GM21723 (cell line): Measurements from ENCODE around the gene LAMTOR4.
"Not testable (repeated sequence)": the region's sequence is repeated elsewhere in the genome, so short reads cannot be mapped to it uniquely, and the experiment has no call there.

ENCODE experiments used
- ATAC-seq: cut with Tn5 transposase; IDR thresholded peaks from one replicate; pipeline ENCODE4 v1.9.1; 2021; ENCODE audit warnings: mild to moderate bottlenecking, moderate library complexity; ENCODE audit not compliant: unreplicated experiment

The LAMTOR4 gene

GRCh38 chr7:100192969-100193368, 44.3 kb downstream of the LAMTOR4 start:
- no peak for ATAC-seq

GRCh38 chr7:100195222-100195621, 46.5 kb downstream of the LAMTOR4 start:
- no peak for ATAC-seq

- ATAC-seq, result not testable (repeated sequence)
These were observed 47.2 kb downstream of the LAMTOR4 start for GRCh38 chr7:100195901-100196322.

GRCh38 chr7:100198266-100198665, 49.5 kb downstream of the LAMTOR4 start:
- no peak for ATAC-seq

DNA sequence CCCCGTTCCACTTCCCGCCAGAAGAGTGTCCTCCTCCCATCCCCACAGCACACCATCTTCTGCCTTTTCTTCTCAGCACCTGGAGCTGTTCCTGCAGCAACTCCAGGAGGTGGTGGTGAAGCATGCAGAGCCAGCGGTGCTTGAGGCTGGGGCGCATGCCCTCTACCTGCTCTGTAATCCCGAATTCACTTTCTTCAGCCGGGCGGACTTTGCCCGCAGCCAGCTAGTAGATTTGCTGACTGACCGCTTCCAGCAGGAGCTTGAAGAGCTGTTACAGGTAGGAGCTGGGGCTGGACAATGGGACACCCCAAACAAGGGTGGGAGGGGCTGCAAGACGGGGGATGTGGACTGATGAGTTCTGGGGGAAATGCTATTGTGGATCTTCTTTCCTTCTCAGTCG, 52.0 kb downstream of the LAMTOR4 start:
- no peak for ATAC-seq
